GM12878 (cell line): Measurements from ENCODE around the gene SELENOS. TPM values are rescaled to one million over a fixed set of nuclear protein-coding genes. Genes with fewer than 3 reads are reported as not detected.
A peak's percentile ranks its signal among the peaks of the same experiment; 100 is the strongest.

Experiments
- ASH2L ChIP-seq: fragments of 300-600, 200-600 bp; sonication (generic); IDR thresholded peaks from 2 replicates; pipeline ENCODE4 v1.6.1; 2017; ENCODE audit warnings: low read depth, mild to moderate bottlenecking, borderline replicate concordance
- CEBPB ChIP-seq, 2 experiments: fragments of 150-350 bp in 1 of 2; IDR thresholded peaks; 2 replicates each; pipeline ENCODE4 v1.6.1; 2012 to 2014; ENCODE audit warnings: low read depth in 2 of 2, low read length in 2 of 2, borderline replicate concordance in 1 of 2, inconsistent platforms in 1 of 2
- CUX1 ChIP-seq: IDR thresholded peaks from 2 replicates; pipeline ENCODE4 v1.6.1; 2012; ENCODE audit warnings: improper control_type of control experiment, low read depth, low read length; ENCODE audit not compliant: insufficient replicate concordance
- E4F1 ChIP-seq: fragments of 450-650 bp; IDR thresholded peaks from 2 replicates; pipeline ENCODE4 v1.6.1; 2018; ENCODE audit warnings: borderline replicate concordance, mild to moderate bottlenecking; ENCODE audit not compliant: partially characterized antibody
- ESRRA ChIP-seq: IDR thresholded peaks from 2 replicates; pipeline ENCODE4 v1.6.1; 2012; ENCODE audit warnings: mild to moderate bottlenecking, low read length, improper control_type of control experiment
- MTA3 ChIP-seq: IDR thresholded peaks from 2 replicates; pipeline ENCODE4 v1.6.1; 2012; ENCODE audit warnings: low read length, inconsistent platforms, borderline replicate concordance
- PAX8 ChIP-seq: fragments of 450-650 bp; IDR thresholded peaks from 2 replicates; pipeline ENCODE4 v1.6.1; 2017; ENCODE audit warnings: mild to moderate bottlenecking, moderate library complexity
- USF1 ChIP-seq: IDR thresholded peaks from 2 replicates; pipeline ENCODE4 v1.6.1; 2011; ENCODE audit warnings: borderline replicate concordance, low read depth, mild to moderate bottlenecking, moderate library complexity, mixed read lengths, low read length; ENCODE audit not compliant: insufficient read depth; ENCODE audit errors: extremely low read length
- ZBTB11 ChIP-seq: fragments of 450-650 bp; formaldehyde crosslinking; IDR thresholded peaks from 2 replicates; pipeline ENCODE4 v1.5.0; 2022; ENCODE audit warnings: mild to moderate bottlenecking, missing genetic modification characterization
- ZBTB4 ChIP-seq: fragments of 450-650 bp; formaldehyde crosslinking; IDR thresholded peaks from 2 replicates; pipeline ENCODE4 v1.4.0; 2022; ENCODE audit warnings: mild to moderate bottlenecking, moderate library complexity
- ZZZ3 ChIP-seq: IDR thresholded peaks from 2 replicates; pipeline ENCODE4 v1.6.1; 2011; ENCODE audit warnings: low read depth; ENCODE audit not compliant: control insufficient read depth, insufficient read length
- polyA plus RNA-seq, 11 experiments: library from polyadenylated mRNA; depleted of rRNA in 4 of 11; unstranded in 6 of 11; stranded (reverse) in 5 of 11; fragments of >200 nt; fragmentation: Nextera tagmentation in 4 of 11; fragmentation: Illumina TruSeq in 1 of 11; extraction: Ambion mirVana in 4 of 11; extraction: Trizol in 1 of 11; gene quantifications; 1 replicate in 1 of 11; 2 replicates in 10 of 11; pipeline versions ENCODE4 v1.2.1 to v1.2.3, GENCODE V29; 2011 to 2016; ENCODE audit warnings: inconsistent platforms in 2 of 11, missing spikeins in 2 of 11, low read depth in 1 of 11
- total RNA-seq, 4 experiments: library from RNA; depleted of rRNA in 3 of 4; stranded (reverse); fragments of >200 nt in 3 of 4; fragmentation: Illumina TruSeq in 1 of 4; extraction: Trizol in 1 of 4; gene quantifications; 2 replicates each; pipeline versions ENCODE4 v1.2.1 to v1.2.3, GENCODE V29; 2013 to 2021

SELENOS gene
- total and polyA plus RNA-seq, 10 of the 15 experiments (the other 5 are each of a cell fraction or from before 2014, with no cell fraction given), result 25.8 to 90.1 (median 37.3) TPM

GRCh38 chr15:101251830-101252820, 25.2 kb downstream of the SELENOS start, which contains the start of gene CHSY1 (continued):
- TF ChIP-seq ZBTB11 (CRISPR knock-in tag) (no peak), ZBTB4 (CRISPR knock-in tag) (no peak), USF1 (peak; percentile 68), CUX1 (no peak), E4F1 (no peak), ZZZ3 (no peak), MTA3 (no peak), ESRRA (no peak), PAX8 (no peak), CEBPB (IDR thresholded peaks at IDR 0.05; ENCODE audit: borderline replicate concordance in 1 of 2, low read depth in 2 of 2, low read length in 2 of 2) (no peak), ASH2L (0 out of 2 replicates have a peak, but pooled peaks have one; percentile 31)
